HAP-1 (cell line): ENCODE results near the gene GYG2.
"Not testable (repeated sequence)": the region's sequence is repeated elsewhere in the genome, so short reads cannot be mapped to it uniquely, and the experiment has no call there.

Experiments used
- DNase-seq, 2 experiments: peaks; one replicate each; pipeline ENCODE4 v3.0.0-alpha.2; 2016 to 2020; ENCODE audit warnings: low spot score in 2 of 2
- H3K27me3 ChIP-seq: fragments of 250-450 bp; sonication (Bioruptor Pico); 2 replicates; pipeline ENCODE4 v1.5.1; 2020; ENCODE audit warnings: low read depth, mild to moderate bottlenecking, moderate library complexity
- H3K36me3 ChIP-seq: fragments of 250-450 bp; sonication (Bioruptor Pico); replicated peaks from 2 replicates; pipeline ENCODE4 v1.5.1; 2020; ENCODE audit warnings: mild to moderate bottlenecking
- H3K4me1 ChIP-seq: fragments of 250-450 bp; sonication (Bioruptor Pico); 2 replicates; pipeline ENCODE4 v1.5.1; 2020; ENCODE audit warnings: mild to moderate bottlenecking
- H3K4me3 ChIP-seq: fragments of 250-450 bp; sonication (Bioruptor Pico); 2 replicates; pipeline ENCODE4 v1.5.1; 2020; ENCODE audit warnings: mild to moderate bottlenecking, moderate library complexity
- H3K9me3 ChIP-seq: fragments of 250-450 bp; sonication (Bioruptor Pico); 2 replicates; pipeline ENCODE4 v1.5.1; 2020; ENCODE audit warnings: mild to moderate bottlenecking, moderate library complexity
- in situ Hi-C: fragments of 300-500 bp; cut with MboI; formaldehyde crosslinking; loops from 3 replicates; pipeline ENCODE4 v1.14.3; 2020; ENCODE audit warnings: low sequenced_read_pairs, inconsistent platforms, mixed read lengths

GYG2 gene

DNA sequence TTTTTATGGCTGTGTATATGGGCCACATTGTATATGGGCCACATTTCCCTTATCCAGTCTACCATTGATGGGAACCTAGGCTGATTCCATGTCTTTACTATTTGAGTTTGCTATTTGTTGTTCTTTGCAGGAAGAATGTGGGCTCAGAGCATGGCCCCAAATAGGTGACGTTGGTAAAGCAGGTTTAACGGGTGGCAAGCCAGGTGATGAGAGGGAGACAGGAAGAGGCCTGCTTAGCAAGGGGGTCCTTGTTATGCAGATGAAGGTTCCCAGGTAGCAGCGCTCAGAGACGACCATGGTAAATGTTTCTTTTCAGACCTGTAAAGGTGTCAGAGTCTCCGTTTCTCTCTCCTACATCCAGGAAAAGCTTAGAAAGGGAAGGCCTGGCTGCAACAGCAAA lies 28.8 kb upstream of the GYG2 start:
- not testable (repeated sequence) for H3K4me1 ChIP-seq, DNase-seq, H3K27me3 ChIP-seq, H3K36me3 ChIP-seq, H3K4me3 ChIP-seq, H3K9me3 ChIP-seq
- in situ Hi-C loops, result loop anchor here (25.0 kb wide), 1 partner anchor 1338 kb away; the partner anchor contains the start of gene ASMTL

DNA sequence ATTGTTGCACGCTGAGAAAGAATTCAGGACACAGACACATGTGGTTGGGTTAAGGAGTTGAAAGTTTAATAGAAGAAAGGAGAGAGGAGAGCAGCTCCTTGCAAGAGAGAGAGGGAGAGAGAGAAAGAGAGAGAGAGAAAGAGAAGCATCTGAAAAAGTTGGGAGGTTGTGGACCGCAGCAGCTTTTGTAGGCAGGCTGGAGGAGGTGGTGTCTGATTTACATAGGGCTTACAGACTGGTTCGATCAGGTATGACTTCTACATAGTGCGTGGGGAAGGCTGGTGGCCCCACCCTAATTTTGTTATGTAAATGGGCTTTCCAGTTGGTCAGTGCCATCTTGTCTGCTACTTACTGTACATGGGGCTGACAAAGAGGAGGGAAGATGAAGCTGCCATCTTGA lies 27.5 kb upstream of the GYG2 start:
- Histone ChIP-seq H3K9me3 (no peaks in the 10 kb centered on the region), H3K4me3 (no peak overlapping the region), H3K4me1 (no peaks in the 10 kb centered on the region), H3K27me3 (no peaks in the 10 kb centered on the region), H3K36me3 (no peaks in the 10 kb centered on the region)
- no peak for DNase-seq
- in situ Hi-C loops, result loop anchor here (25.0 kb wide), 1 partner anchor 1339 kb away; the partner anchor contains the start of gene ASMTL

- DNase-seq, H3K4me3 ChIP-seq, H3K4me1 ChIP-seq, H3K9me3 ChIP-seq, H3K36me3 ChIP-seq, H3K27me3 ChIP-seq: not testable (repeated sequence)
- in situ Hi-C loops, result loop anchor here (25.0 kb wide), 1 partner anchor 1340 kb away; the partner anchor contains the start of gene ASMTL
Observed at GRCh38 chrX:2802376-2803090, 26.2 kb upstream of the GYG2 start.

DNA sequence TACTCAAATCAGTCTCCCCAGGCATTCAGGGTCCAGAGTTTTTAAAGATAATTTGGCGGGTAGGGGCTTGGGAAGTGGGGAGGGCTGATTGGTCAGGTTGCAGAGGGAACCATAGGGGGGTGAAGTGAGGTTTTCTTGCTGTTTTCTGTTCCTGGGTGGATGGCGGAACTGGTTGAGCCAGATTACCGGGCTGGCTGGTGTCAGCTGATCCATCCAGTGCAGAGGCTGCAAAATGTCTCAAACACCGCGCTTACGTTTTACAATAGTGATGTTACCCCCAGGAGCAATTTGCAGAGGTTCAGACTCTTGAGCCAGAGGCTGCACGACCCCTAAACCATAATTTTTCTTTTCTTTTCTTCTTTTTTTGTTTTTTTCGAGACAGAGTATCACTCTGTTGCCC lies 25.2 kb upstream of the GYG2 start:
- not testable (repeated sequence) for H3K4me1 ChIP-seq, H3K9me3 ChIP-seq, H3K4me3 ChIP-seq, DNase-seq, H3K36me3 ChIP-seq, H3K27me3 ChIP-seq
- in situ Hi-C loops, result loop anchor here (25.0 kb wide), 1 partner anchor 1341 kb away; the partner anchor contains the start of gene ASMTL

GRCh38 chrX:2804106-2804843 lies 24.5 kb upstream of the GYG2 start:
- not testable (repeated sequence) for DNase-seq, H3K36me3 ChIP-seq, H3K4me1 ChIP-seq, H3K9me3 ChIP-seq, H3K4me3 ChIP-seq, H3K27me3 ChIP-seq
- in situ Hi-C loops, result loop anchor here (25.0 kb wide), 1 partner anchor 1342 kb away; the partner anchor contains the start of gene ASMTL

DNA sequence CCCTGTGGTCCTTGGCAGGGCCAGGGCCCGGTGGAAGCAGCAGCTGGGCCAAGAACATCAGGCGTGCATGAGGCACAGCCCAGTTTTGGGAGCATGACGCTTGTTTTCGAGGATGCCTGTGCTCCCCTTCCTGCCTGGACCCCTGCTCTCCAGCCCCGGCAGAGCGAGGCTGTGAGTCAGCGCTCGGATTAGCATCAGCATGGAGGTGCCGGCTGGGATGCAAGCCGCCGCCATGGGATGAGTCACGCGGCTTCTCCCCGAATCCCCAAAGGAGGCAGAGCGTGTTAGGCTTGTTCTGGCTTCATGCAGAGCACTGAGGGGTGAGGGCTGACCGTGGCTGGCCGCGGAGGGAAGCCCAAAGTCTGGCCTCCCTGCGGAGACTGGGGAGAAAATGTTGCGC lies 23.9 kb upstream of the GYG2 start:
- not testable (repeated sequence) for DNase-seq, H3K36me3 ChIP-seq, H3K9me3 ChIP-seq, H3K27me3 ChIP-seq, H3K4me1 ChIP-seq, H3K4me3 ChIP-seq
- in situ Hi-C loops, result loop anchor here (25.0 kb wide), 1 partner anchor 1343 kb away; the partner anchor contains the start of gene ASMTL

GRCh38 chrX:2811271-2811670 lies 17.5 kb upstream of the GYG2 start:
- Histone ChIP-seq H3K4me1 (peaks cover 4% of the 10 kb centered on the region; the same call in 1 of the 2 replicates), H3K36me3 (no peaks in the 10 kb centered on the region), H3K27me3 (no peaks in the 10 kb centered on the region), H3K4me3 (no peak overlapping the region), H3K9me3 (no peaks in the 10 kb centered on the region)
- DNase-seq, result no peak
- in situ Hi-C loops, result loop anchor here (25.0 kb wide), 1 partner anchor 1349 kb away; the partner anchor contains the start of gene ASMTL

- H3K4me3 ChIP-seq, result peak overlapping the region; percentile 9
- not testable (repeated sequence) for H3K9me3 ChIP-seq, H3K27me3 ChIP-seq, H3K36me3 ChIP-seq, H3K4me1 ChIP-seq
- in situ Hi-C loops, result loop anchor here (25.0 kb wide), 1 partner anchor 1350 kb away; the partner anchor contains the start of gene ASMTL
- peak; percentile 36 to 76 for DNase-seq
Observed at GRCh38 chrX:2812161-2812907, 16.4 kb upstream of the GYG2 start.

DNA sequence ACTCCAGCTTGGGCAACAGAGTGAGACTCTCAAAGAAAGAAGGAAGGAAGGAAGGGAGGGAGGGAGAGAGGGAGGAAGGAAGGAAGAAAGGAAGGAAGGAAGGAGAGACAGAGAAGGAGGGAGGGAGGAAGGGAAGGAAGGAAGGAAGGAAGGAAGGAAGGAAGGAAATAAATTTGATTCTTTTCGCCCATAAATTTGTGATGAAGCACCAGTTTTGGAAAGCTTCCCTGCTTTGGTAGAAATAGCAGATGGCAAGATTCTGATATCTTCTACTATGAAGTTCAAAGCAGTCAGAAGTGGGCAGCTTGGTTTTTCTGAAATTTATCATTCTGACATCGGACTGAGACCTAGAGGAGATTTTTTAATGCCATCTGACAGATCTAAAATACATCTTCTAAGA lies 11.7 kb upstream of the GYG2 start:
- in situ Hi-C loops, result loop anchor here (25.0 kb wide), 1 partner anchor 1355 kb away; the partner anchor contains the start of gene ASMTL
- no peaks in the 10 kb centered on the region for H3K36me3 ChIP-seq
- no peaks in the 10 kb centered on the region for H3K9me3 ChIP-seq
- no peaks in the 10 kb centered on the region; the same call in 1 of the 2 replicates for H3K27me3 ChIP-seq
- H3K4me1 ChIP-seq, result peaks cover 4% of the 10 kb centered on the region; the same call in 1 of the 2 replicates
- no peak for DNase-seq
- H3K4me3 ChIP-seq, result no peak overlapping the region

DNA sequence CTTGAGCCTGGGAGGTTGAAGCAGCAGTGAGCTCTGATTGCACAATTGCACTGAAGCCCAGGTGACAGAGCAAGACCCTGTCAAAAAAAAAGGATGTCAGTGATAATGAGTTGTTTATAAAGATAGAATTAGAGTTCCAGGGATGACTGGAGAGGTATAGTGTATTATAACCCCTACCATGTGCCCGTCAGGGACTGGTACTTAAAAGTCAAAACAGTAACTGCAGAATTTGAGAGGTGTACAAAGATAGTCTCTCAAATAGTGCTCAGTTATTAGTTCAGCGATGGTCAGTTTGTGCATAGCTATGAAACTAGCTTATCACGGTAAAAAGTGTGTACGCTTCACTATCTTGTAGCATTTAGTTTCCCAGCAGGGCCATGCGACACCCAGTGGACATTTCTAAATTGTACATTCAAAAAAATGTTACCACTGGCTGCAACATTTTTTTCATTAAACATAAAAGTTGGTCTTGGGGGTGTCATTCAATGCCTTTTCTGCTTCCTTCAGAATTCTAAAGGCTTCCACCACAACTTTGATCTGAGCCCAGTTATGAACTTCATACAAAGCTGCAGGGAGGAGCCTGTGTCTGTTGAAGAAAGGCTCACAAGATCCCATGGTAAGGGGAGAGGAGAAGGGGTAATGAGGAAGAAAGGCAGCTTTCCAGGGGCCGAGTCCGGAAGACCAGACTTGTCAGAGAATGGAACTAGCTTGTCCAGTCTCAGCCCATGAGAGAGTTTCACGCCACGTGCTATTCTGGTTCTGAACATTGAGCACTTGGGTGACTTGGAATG lies 9.2 kb upstream of the GYG2 start:
- DNase-seq, result peak; percentile 52 to 59
- Histone ChIP-seq H3K4me3 (no peak overlapping the region), H3K4me1 (no peaks in the 10 kb centered on the region), H3K27me3 (no peaks in the 10 kb centered on the region; the same call in 1 of the 2 replicates), H3K36me3 (no peaks in the 10 kb centered on the region), H3K9me3 (no peaks in the 10 kb centered on the region)
- in situ Hi-C loops, result loop anchor here (10.0 to 25.0 kb wide), 3 partner anchors 175 to 1357 kb away; partner anchors contain the start of gene ASMTL

DNA sequence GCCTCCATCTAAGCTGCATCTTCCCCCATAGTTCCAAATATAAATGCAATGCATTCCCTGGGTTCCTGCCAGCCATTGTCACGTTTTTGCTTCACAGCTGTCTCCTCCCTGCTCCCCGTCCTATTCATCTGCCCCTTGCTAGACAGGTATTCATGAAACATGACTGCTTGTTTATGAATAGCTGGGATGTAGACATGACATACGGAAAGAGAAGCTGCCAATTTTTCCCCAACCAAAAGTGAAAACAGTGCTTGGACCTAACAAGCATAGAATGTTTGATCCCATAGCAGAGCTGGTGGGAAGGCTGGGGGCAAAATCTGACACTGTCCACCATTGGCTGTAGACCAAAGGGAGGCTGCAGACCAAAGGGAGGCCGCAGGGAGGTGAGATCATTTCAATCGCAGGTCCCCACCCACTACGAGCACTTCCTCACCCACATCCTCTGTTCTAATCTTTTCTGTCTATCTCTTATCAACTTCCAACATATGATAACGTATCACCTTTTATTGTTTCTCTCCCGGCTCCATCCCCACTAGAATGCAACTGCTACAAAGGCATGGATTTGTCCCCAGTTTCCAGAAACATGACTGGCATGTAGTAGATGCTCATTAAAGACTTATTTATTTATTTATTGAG lies 8.5 kb upstream of the GYG2 start:
- Histone ChIP-seq H3K27me3 (no peaks in the 10 kb centered on the region; the same call in 1 of the 2 replicates), H3K4me3 (no peak overlapping the region), H3K36me3 (no peaks in the 10 kb centered on the region), H3K9me3 (no peaks in the 10 kb centered on the region), H3K4me1 (no peaks in the 10 kb centered on the region)
- in situ Hi-C loops, result loop anchor here (10.0 to 25.0 kb wide), 3 partner anchors 175 to 1358 kb away; partner anchors contain the start of gene ASMTL
- DNase-seq, result no peak

DNA sequence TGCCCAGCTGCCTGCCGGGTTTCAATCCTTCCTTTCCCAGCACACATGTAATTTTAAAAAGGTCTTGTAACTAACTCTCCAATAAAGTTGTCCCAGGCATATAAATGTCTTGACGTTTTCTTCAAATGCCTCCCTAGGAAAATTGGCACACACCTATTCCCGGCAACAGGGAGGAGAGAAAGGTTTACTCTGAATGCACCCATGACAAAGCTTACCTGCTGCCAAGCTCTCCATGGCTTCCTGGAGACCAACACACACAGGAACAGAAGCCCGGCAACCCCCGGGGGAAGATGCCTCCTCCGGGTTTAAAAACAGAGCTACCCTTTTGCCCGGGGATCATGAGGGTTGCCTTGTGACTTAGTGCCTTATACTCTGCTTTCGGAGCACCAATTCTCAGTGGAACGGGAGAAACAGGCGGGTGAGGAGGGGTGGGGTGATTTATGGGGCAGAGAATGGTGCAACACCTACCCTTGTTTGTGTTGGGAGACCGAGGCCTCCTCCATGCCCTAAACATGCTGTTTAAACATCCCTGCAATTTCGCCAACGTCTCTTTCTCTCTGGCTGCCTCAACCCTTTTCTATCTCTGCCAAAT lies 4.8 kb upstream of the GYG2 start:
- H3K36me3 ChIP-seq, result no peaks in the 10 kb centered on the region
- no peaks in the 10 kb centered on the region for H3K27me3 ChIP-seq
- DNase-seq, result no peak
- no peaks in the 10 kb centered on the region for H3K9me3 ChIP-seq
- no peaks in the 10 kb centered on the region for H3K4me1 ChIP-seq
- in situ Hi-C loops, result loop anchor here (10.0 to 25.0 kb wide), 3 partner anchors 179 to 1362 kb away; partner anchors contain the start of gene ASMTL
- H3K4me3 ChIP-seq, result no peak overlapping the region
